Testis (tissue), 2 donors: ENCODE measurements around the gene SCGB1D4.

Experiments used
- POLR2A ChIP-seq: fragments of 450-650 bp; IDR thresholded peaks from one replicate; pipeline ENCODE4 v1.6.1; 2017; ENCODE audit warnings: antibody characterized with exemption, mild to moderate bottlenecking, moderate library complexity
- TF ChIP-seq, protein P1 (sequence below), 3 experiments: fragments of 450-650 bp in 2 of 3; fragments of 200-600 bp in 1 of 3; sonication (generic) in 1 of 3; IDR thresholded peaks; one replicate each; pipeline ENCODE4 v1.5.1; 2016 to 2019; ENCODE audit warnings: antibody characterized with exemption in 3 of 3, mild to moderate bottlenecking in 2 of 3, moderate library complexity in 1 of 3

DNA sequence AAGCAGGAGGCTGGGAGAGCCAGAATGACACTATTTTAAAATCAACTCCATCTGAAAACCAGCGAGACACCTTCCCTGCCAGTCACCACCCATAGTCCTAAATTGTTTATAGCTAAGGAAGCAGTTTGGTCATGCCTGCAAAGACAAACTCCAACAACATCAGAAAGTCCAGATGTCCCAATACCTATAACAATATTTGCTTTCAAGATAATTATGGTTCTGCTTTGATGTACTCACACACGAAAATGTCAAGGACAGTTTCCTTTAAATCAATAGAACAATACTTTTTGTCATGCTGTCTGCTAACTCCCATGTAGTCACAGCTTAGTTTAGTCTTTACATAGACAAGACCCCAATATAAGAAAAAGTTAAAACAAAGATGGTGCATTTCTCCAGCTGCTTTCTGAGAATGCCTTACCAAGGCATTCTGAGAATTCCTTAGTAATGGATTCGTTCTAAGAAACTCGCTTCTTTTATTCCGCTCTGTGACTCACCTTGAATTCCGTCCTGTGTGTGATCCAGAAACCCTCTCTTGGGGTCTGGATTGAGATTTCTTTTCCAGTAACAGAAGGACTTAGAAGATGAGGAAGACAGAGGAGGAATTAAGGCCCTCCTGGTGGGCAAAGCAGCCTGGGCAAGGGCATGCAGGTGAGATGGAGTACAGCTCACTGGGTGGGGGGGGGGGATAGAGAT lies 38.5 kb downstream of the SCGB1D4 start:
- TF ChIP-seq, protein P1, sequence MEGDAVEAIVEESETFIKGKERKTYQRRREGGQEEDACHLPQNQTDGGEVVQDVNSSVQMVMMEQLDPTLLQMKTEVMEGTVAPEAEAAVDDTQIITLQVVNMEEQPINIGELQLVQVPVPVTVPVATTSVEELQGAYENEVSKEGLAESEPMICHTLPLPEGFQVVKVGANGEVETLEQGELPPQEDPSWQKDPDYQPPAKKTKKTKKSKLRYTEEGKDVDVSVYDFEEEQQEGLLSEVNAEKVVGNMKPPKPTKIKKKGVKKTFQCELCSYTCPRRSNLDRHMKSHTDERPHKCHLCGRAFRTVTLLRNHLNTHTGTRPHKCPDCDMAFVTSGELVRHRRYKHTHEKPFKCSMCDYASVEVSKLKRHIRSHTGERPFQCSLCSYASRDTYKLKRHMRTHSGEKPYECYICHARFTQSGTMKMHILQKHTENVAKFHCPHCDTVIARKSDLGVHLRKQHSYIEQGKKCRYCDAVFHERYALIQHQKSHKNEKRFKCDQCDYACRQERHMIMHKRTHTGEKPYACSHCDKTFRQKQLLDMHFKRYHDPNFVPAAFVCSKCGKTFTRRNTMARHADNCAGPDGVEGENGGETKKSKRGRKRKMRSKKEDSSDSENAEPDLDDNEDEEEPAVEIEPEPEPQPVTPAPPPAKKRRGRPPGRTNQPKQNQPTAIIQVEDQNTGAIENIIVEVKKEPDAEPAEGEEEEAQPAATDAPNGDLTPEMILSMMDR (IDR thresholded peaks at IDR 0.05): no peak
- TF ChIP-seq POLR2A: no peak
